Measurements from ENCODE around the gene CERCAM. TPM values are rescaled to one million over a fixed set of nuclear protein-coding genes. Genes with fewer than 3 reads are reported as not detected.
A peak's percentile ranks its signal among the peaks of the same experiment; 100 is the strongest.

The CERCAM gene
- total RNA-seq, 1 experiment from 2014 or later: 11.3 TPM

DNA sequence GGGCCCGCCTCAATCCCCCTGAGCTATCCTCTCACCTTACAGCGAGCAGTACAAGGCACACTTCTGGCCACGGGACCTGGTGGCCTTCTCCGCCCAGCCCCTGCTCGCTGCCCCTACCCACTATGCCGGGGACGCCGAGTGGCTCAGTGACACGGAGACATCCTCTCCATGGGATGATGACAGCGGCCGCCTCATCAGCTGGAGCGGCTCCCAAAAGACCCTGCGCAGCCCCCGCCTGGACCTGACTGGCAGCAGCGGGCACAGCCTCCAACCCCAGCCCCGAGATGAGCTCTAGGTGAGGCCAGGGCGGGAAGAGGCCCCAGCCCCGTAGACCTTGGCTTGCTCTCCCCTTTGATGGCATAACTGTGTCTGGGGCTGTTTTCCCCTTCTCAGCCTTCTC, 15.0 kb downstream of the CERCAM start:
- TF ChIP-seq POLR2AphosphoS5 (IDR thresholded peaks at IDR 0.05; ENCODE audit: low read depth, low read length) (no peak), CTCF (IDR thresholded peaks at IDR 0.05) (no peak), SIN3A (IDR thresholded peaks at IDR 0.05; ENCODE audit: borderline replicate concordance, insufficient read depth, low read depth, low read length) (no peak)
- Histone ChIP-seq H3K27me3 (ENCODE audit: control insufficient read depth, insufficient read depth, low read length) (no peaks in the 10 kb centered on the region), H3K4me1 (ENCODE audit: control insufficient read depth, insufficient read depth, low read length) (no peaks in the 10 kb centered on the region), H3K9me3 (ENCODE audit: control insufficient read depth, insufficient read depth, low read depth, low read length) (no peaks in the 10 kb centered on the region), H3K4me3 (ENCODE audit: low read depth in 2 of 2, low read length in 2 of 2) (no peak overlapping the region), H3K36me3 (ENCODE audit: control insufficient read depth, insufficient read depth, low read length) (no peaks in the 10 kb centered on the region), H3K27ac (ENCODE audit: low read length) (no peak overlapping the region)
- ATAC-seq (no peak), DNase-seq (ENCODE audit: low read depth, low spot score) (no peak)
- ChIA-PET POLR2A (no interaction called here), CTCF (no interaction called here)
- intact Hi-C loops (cut with micrococcal nuclease; ENCODE audit: unreplicated experiment) (no loop called here), in situ Hi-C loops (cut with HindIII; ENCODE audit: low pct_unique_long_range_greater_than_20kb, low sequenced_read_pairs) (no loop called here)
- BruUV-seq (replicated peaks): no TSS peak

GRCh38 chr9:128438343-128439109, 17.9 kb downstream of the CERCAM start:
- Histone ChIP-seq H3K36me3 (ENCODE audit: control insufficient read depth, insufficient read depth, low read length) (no peaks in the 10 kb centered on the region), H3K27me3 (ENCODE audit: control insufficient read depth, insufficient read depth, low read length) (no peaks in the 10 kb centered on the region), H3K27ac (ENCODE audit: low read length) (no peak overlapping the region), H3K4me3 (ENCODE audit: low read depth in 2 of 2, low read length in 2 of 2) (no peak overlapping the region), H3K9me3 (ENCODE audit: control insufficient read depth, insufficient read depth, low read depth, low read length) (no peaks in the 10 kb centered on the region), H3K4me1 (ENCODE audit: control insufficient read depth, insufficient read depth, low read length) (no peaks in the 10 kb centered on the region)
- ATAC-seq (peak; percentile 94), DNase-seq (ENCODE audit: low read depth, low spot score) (no peak)
- in situ Hi-C loops (cut with HindIII; ENCODE audit: low pct_unique_long_range_greater_than_20kb, low sequenced_read_pairs) (no loop called here), intact Hi-C loops (cut with micrococcal nuclease; ENCODE audit: unreplicated experiment) (no loop called here)
- POLR2A ChIA-PET: no interaction called here
- no TSS peak for BruUV-seq (replicated peaks)
- CTCF ChIA-PET: interaction anchor here (0.5 to 1.0 kb wide), 5 partner anchors 17 to 281 kb away, joined by 3 to 6 read pairs (median 3); partner anchors contain the start of genes CERCAM and ODF2
- TF ChIP-seq POLR2AphosphoS5 (IDR thresholded peaks at IDR 0.05; ENCODE audit: low read depth, low read length): no peak
- 0 out of 4 replicates have a peak, but pooled peaks of 1 of the 2 experiments have one; percentile 9 for TF ChIP-seq REST (IDR thresholded peaks at IDR 0.05; ENCODE audit: insufficient read depth in 1 of 2, low read depth in 2 of 2, low read length in 1 of 2)
- TF ChIP-seq CTCF (IDR thresholded peaks at IDR 0.05): peak; percentile 92
- no peak for TF ChIP-seq SIN3A (IDR thresholded peaks at IDR 0.05; ENCODE audit: borderline replicate concordance, insufficient read depth, low read depth, low read length)
- no peak for TF ChIP-seq TCF7L2 (IDR thresholded peaks at IDR 0.05; ENCODE audit: low read depth, low read length)
